ENCODE data around the gene SPARCL1.
"Not testable (repeated sequence)": the region's sequence is repeated elsewhere in the genome, so short reads cannot be mapped to it uniquely, and the experiment has no call there.

Gene SPARCL1

DNA sequence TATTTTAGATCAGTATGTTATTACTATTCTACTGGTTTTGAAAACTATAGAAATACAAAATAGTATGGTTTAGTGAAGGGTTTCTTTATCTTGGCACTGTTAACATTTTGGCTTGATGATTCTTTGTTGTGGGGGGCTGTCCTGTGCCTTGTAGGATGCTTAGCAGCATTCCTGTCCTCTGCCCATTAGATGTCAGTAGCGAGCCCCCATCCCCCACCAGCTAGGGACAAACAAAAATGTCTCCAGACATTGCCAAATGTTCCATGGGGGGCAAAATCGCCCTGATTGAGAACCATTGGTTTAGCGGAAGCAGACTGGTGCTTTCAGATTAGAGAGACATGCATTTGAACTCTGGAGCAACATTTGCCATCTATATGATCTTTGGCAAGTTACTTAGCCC is 23.3 kb downstream of the SPARCL1 start:
- in situ Hi-C loops (cut with MboI; ENCODE audit: low sequenced_read_pairs), result loop anchor here (25.0 kb wide), 1 partner anchor 331 kb away; the partner anchor contains the start of gene MEPE

DNA sequence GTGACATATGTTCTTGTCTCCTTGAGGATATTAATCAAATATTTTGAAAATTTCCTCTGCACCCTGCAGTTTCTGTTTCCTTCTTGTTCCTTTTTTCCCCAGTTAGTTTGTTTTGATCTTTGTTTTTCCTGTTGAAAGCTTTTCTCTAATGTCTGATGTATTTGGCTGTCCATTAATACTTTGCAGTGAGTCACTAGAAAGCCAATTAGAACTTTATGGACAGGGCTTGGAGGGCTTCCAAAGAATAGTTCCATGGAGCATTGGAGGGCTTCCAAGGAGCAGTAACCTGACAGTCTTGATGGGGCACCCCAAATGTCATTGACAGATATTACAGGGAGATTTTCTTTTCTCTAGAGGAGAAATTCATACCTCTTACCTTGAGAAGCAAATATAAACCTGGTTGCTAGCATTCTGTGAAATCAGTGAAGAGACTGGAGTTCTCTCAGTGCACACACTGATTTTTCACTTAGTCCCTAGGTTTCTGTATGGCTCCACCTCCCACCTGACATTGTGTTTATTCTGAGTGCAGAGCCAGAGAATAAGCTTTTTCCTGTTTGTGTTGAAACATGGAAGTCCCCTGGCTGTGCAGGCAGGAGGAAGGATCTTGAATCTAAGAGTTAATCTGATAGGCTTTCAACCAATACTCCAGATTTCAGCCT is 26.5 kb downstream of the SPARCL1 start:
- in situ Hi-C loops (cut with MboI; ENCODE audit: low sequenced_read_pairs), result loop anchor here (25.0 kb wide), 1 partner anchor 335 kb away; the partner anchor contains the start of gene MEPE

DNA sequence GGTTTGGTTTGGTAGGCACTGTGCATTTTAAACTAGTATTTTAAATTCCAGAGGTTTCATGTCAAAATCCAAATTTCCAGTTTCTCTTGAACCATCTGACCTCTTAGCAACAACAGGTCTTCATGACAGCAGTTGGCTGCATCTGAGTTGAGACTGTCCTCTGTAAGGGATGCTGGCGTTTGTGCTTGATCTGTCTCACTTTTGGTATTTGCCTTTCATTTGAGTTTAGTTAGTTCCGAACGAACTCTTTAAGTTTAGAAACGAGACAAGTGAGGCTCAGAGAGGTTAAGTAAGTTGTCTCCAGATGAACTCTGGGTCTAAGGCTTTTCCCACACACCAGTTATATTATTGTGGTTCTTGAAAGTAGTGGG is 29.1 kb downstream of the SPARCL1 start:
- in situ Hi-C loops (cut with MboI; ENCODE audit: low sequenced_read_pairs), result loop anchor here (25.0 kb wide), 1 partner anchor 337 kb away; the partner anchor contains the start of gene MEPE

DNA sequence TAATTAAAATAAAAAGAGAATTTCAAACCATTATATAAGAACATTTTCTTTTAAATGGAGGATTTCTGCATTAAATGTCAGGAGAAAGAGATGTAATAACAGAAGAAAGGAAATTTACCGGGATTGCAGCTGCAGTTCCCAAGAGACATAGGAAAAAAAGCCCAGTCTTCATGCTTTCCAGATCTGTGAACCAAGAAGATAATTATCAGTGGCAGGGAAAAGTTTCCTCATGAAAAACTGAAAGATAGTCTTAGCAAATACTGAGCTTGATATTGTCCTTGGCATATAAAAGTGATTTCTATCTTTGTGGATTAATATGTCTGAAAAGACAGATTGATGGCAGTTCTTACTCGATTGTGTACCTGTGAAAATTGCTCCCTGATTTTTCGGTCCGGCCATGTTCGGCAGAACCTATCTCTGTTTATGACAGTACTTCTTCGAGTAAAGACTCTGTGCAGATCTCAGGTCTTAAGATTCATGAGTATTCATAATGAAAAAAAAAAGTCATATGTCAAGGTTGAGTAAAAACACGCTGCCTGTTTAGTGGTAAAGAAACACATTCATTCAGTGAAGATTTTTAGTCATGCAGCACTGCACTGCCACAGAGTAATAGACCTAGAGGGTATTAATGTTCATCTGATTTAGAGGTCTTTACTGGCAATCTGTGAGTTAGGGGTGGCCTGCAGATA is 29.6 kb downstream of the SPARCL1 start:
- in situ Hi-C loops (cut with MboI; ENCODE audit: low sequenced_read_pairs), result loop anchor here (25.0 kb wide), 1 partner anchor 338 kb away; the partner anchor contains the start of gene MEPE

DNA sequence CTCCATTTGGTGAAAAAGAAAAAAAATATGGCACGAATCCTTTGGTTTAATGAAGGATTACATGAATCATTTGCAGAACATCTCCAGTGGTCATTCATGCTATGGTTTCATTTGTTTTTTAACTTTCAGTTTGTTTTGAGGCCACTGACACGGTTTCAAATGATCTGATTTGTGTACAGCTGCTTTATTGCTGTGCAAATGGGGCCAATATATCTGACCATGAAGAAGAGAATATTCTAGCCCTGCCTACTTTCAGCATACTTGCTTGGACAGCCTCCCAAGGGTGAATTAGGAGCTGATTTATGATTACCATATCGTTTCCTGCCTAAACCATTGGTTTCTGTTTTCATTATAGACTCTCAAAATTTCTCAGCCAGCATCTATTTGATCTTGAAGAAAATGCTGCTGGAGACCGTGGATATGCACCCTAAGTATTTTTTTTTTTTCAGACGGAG is 30.7 kb downstream of the SPARCL1 start:
- in situ Hi-C loops (cut with MboI; ENCODE audit: low sequenced_read_pairs), result no loop called here

DNA sequence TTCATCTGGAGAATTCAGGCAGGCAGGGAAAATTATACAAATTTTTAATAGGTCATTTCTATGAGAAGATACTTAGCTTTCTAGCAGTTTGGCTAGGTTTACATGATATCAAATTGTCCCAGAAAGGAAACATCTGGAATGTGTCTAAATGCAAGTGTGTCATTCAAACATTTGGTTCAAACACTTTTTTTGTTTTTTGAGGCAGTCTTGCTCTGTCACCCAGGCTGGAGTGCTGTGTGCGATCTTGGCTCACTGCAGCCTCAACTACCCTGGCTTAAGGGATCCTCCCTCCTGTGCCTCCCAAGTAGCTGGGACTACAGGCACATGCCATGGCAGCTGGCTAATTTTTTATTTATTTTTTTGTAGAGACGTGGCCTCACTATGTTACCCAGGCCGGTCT is 31.6 kb downstream of the SPARCL1 start:
- in situ Hi-C loops (cut with MboI; ENCODE audit: low sequenced_read_pairs), result no loop called here

DNA sequence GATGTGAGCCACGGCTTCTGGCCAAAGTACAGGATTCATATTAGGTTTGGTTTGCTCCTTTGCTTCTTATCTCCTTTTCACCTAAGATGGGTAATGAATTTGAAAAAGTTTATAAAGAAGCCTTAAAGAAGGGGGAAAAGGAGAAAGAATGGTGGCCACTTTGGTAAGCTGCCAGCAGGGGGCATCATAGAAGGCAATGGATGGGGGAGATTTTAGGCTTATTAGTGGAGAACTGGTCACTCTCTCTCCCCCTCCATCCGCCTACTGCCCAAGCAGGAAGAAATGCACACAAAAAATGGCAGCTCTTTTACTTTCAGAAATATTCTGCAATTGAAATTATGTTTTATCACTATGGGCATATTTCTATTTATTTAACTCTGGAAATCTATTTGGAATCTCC is 32.0 kb downstream of the SPARCL1 start:
- in situ Hi-C loops (cut with MboI; ENCODE audit: low sequenced_read_pairs), result no loop called here

DNA sequence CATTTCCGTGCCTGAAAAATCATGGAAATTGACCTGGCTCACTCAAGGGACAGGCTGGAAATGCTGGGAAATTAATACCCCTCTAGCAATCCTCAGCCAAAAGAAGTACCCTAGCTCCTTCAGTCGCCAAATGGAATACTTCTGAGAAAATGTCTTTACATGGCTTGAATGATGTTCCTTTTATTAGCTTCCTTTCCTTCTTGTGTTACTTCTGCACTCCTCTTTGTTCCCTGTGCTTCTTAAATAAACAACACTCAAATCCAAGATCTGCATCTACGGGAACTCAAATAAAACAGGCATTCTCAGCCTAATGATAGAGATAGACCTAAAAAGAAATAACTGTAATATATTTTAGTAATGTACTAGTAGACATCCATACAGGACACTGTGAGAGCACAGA is 36.1 kb downstream of the SPARCL1 start:
- in situ Hi-C loops (cut with MboI; ENCODE audit: low sequenced_read_pairs), result no loop called here

DNA sequence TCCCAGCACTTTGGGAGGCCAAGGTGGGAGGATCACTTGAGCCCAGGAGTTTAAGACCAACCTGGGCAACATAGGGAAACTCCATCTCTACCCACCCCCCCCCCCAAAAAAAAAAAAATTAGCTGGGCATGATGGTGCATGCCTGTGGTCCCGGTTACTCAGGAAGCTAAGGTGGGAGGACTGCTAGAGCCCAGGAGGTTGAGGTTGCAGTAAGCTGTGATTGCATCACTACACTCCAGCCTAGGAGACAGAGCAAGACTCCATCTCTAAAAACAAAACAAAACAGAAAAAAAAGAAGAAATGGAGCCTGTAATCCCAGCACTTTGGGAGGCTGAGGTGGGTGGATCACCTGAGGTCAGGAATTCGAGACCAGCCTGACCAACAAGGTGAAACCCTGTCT is 37.3 kb downstream of the SPARCL1 start:
- in situ Hi-C loops (cut with MboI; ENCODE audit: low sequenced_read_pairs), result not testable (repeated sequence)

DNA sequence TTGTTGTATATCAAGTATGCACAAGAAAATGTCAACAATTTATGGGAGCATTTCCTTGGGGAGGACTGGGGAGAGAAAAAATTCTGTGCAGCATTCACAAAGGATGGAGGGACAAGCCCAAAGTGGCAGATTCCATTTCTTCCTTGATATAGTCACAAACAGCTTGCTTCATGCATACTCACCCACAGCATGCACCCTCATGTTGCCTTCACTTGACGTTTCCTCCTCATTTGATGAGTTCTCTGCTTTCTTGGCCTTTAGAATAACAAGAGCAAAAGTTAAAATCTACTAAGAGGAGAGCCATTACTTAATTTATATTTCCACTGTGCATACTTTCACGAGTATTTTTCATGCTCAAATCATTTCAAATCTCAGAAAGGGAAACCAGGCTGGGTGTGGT is 37.7 kb downstream of the SPARCL1 start:
- in situ Hi-C loops (cut with MboI; ENCODE audit: low sequenced_read_pairs), result no loop called here

DNA sequence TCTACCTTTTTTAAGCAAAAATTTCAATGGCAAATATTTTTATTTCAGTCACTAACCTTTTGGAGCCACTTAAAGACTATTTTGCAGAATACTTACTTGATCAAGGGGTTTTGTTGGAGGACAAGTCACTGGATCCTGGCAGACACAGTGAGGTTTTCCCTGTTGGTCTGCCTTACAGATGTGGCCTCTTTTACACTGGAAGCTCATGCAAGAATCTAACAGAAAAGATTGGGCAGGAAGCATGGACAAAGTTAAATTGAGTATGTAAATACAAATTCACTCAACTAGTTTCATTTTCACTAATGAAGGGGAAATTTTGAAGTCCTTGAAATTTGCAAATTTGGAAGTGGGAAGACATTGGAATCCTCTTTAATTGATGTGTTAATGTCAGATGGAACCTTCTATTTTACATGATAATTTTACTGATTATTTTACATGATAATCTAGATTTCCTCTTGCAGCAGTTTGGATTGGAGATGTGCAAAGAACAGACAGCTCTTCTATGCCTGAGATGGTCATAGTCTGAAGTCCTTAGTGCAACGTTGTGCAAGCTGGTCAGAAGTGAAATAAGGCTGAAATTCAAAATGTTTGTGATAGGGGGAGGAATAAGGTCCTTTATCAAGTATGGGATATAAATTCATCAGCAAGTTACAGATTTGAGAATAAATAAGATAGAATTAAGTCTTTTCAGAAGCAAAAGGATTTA is 38.4 kb downstream of the SPARCL1 start:
- in situ Hi-C loops (cut with MboI; ENCODE audit: low sequenced_read_pairs), result no loop called here

DNA sequence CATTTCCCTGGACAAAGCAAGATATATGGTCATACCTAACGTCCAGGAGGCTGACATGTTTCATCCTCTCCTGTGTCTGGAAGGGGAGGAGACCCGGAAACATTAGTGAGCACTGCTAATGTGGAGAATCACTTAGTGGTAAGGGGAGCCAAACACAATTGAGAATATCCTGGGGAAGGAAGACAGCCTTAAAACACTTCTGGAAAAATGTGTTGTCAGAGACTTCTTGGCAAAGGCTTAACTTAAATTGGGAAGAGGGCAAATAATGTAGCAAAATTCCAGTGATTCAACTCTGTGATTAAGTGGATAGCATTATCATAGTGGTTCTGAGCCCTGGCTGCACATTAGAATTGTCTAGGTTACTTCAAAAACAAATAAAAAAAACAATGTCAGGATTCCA is 39.5 kb downstream of the SPARCL1 start:
- in situ Hi-C loops (cut with MboI; ENCODE audit: low sequenced_read_pairs), result no loop called here

DNA sequence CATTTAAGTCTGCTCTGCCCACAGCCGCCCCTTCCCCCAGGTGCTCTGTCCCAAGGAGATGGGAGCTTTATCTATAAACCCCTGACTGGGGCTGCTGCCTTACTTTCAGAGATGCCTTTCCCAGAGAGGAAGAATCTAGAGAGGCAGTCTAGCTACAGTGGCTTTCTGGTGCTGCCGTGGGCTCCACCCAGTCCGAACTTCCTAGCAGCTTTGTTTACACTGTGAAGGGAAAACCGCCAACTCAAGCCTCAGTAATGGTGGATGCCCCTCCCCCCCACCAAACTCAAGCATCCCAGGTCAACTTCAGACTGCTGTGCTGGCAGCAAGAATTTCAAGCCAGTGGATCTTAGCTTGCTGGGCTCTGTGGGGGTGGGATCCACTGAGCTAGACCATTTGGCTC is 40.5 kb downstream of the SPARCL1 start:
- in situ Hi-C loops (cut with MboI; ENCODE audit: low sequenced_read_pairs), result not testable (repeated sequence)

DNA sequence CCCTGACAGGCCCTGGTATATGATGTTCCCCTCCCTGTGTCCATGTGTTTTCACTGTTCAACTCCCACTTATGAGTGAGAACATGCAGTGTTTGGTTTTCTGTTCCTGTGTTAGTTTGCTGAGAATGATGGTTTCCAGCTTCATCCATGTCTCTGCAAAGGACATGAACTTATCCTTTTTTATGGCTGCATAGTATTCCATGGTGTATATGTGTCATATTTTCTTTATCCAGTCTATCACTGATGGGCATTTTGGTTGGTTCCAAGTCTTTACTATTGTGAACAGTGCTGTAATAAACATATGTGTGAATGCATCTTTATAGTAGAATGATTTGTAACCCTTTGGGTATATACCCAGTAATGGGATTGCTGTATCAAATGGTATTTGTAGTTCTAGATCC is 45.9 kb downstream of the SPARCL1 start:
- in situ Hi-C loops (cut with MboI; ENCODE audit: low sequenced_read_pairs), result not testable (repeated sequence)

DNA sequence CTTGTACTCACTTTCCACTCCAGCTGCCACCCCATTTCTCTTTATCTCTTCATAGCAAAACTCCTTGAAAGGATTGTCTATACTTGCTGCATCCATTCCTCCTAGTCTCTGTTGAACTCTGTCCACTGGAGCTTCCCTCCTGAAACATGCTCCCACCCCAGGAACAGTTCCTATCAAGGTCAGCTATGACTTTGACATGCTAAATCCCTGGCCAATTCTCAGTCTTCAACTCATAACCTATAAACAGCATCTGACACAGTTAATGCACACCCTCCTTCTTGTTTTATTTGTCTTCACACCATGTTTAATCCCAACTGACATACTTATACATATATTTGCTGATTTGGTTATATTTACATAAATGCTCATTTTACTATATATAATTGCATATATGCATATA is 47.8 kb downstream of the SPARCL1 start:
- in situ Hi-C loops (cut with MboI; ENCODE audit: low sequenced_read_pairs), result no loop called here

DNA sequence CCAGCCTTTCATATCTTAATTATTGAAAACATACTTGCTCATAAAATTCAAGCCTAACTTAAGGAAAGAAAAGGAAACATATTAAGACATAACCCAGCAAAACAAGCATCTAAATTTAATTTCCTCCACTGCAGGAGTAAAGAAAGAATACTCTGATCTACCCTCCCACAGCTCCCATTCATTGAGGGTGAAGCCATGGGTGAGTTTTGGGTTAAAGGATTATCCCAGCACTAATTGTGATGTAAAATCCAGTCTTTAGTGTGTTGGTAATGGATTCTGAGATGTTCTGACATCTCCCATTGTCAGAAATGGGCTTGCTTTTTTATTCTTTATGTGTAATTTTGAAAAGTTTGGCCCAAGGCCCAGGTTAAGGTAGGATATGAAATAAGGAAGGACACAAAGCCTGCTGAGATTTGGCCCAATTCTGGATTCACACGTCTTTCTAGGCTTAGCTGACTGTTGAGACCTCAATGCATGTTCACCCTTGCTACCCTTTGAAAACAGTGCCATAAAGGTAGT is 50.4 kb downstream of the SPARCL1 start:
- in situ Hi-C loops (cut with MboI; ENCODE audit: low sequenced_read_pairs), result no loop called here

DNA sequence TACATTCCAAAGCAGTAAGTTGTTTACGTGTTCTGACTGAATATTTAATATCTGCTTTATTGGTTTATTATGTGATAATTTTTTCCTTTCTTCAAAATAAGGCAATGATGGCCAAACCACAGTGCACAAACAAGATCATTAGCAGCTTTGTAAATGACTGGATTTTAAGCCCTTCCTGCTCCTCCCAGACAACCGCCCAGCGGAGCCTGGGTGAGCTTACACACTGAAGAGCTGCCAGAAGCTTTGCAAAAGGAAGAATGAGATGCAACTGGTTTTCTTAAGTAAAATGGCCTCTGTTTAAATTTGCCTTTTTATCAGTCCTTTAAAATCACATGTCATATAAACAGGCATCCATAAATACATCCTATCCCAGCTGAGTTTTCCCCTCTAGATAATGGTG is 52.2 kb downstream of the SPARCL1 start:
- in situ Hi-C loops (cut with MboI; ENCODE audit: low sequenced_read_pairs), result no loop called here

DNA sequence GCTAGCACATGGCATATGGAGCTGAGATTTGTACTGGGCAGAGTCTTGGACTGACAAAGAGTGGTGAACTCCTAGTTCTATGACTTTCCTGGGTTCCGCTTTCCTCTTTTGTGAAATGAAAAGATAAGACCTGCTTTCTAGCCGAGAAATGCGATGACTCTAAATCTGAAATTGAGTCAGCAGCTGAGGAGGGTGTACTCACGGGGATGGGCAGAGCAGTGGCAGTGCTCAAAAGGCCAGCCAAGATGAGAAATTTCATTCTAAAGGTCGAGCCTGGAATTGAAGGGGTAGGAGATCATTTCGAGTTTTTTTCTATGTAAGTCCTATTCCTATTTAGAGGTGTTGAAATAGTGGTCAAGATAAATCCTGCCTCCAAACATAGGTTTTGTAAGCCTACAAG is 59.8 kb downstream of the SPARCL1 start:
- in situ Hi-C loops (cut with MboI; ENCODE audit: low sequenced_read_pairs), result loop anchor here (25.0 kb wide), 1 partner anchor 207 kb away; no protein-coding TSS in a partner anchor

DNA sequence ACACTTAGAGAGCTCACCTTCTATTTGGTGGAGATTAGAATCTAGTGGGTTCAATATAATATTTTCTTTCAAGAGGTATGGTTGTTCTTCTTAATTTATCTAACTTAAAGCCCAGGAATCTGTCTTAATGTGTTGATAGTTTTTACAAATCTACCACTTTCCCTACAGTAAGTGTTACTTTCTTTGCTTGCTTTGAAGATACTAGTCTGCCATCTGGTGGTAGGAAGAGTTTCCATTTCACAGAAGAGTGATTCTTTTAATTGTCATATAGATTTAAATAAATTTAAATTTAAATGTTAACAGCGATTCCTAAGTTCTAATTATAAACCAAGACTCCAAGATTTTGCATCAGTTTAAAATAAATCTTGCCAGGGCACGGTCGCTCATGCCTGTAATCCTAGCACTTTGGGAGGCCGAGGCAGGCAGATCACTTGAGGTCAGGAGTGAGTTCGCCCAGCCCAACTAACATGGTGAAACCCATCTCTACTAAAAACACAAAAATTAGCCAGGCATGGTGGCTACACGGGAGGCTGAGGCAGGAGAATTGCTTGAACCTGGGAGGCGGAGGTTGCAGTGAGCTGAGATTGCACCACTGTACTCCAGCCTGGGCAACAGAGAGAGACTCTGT is 63.3 kb downstream of the SPARCL1 start:
- in situ Hi-C loops (cut with MboI; ENCODE audit: low sequenced_read_pairs), result loop anchor here (25.0 kb wide), 1 partner anchor 204 kb away; no protein-coding TSS in a partner anchor

DNA sequence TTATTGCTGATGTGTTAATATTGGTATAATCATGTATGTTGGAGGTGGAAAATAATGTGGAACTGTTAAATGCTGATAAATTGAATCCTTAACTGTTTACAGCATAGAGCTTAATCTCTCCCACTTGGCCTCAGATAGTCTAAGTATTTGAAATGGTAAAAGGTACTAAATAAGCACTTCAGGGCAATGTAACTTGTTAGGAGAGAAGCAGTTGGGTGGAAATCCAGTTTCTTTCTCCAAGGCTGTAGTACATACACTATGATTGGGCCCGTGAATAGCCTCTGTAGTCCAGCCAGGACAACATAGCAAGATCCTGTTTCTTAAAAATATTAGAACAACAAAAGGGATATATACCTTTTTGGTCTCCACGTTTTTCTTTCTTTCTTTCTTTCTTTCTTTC is 67.1 kb downstream of the SPARCL1 start:
- in situ Hi-C loops (cut with MboI; ENCODE audit: low sequenced_read_pairs), result loop anchor here (25.0 kb wide), 1 partner anchor 200 kb away; no protein-coding TSS in a partner anchor

DNA sequence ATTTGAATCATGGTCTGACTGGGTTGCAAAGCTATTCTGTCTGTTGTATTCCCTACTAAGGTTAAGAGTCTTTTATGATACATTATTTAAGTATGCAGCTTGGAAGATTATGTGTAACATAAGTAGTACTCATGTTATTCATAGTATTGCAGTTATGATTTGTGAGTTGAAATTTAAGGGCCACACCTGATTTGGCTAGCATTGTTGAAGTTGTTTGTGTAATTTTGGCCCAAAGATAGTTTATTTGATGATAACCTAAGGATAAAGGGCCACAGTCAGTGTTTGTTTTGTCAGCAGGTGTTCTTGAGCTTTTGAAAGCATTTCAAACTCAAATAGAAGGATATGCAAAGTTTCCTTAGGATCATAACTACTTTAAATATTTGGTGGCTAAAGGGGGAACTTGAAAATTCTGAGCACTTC is 67.9 kb downstream of the SPARCL1 start:
- in situ Hi-C loops (cut with MboI; ENCODE audit: low sequenced_read_pairs), result loop anchor here (25.0 kb wide), 1 partner anchor 199 kb away; no protein-coding TSS in a partner anchor

All from HL-60/S4 treated with phorbol 12-myristate 13-acetate at 8.2 ng/mL for 4 days and 3 days (cell line).